HUES64 (cell line): ENCODE measurements around the gene MEGF11.

Source experiments
- H3K27ac ChIP-seq: 2 replicates; pipeline ENCODE4 v1.7.0; 2013; ENCODE audit warnings: low read depth, low read length, inconsistent platforms
- H3K27me3 ChIP-seq: 2 replicates; pipeline ENCODE4 v1.6.1; 2013; ENCODE audit warnings: mild to moderate bottlenecking, low read length; ENCODE audit not compliant: insufficient read depth
- H3K36me3 ChIP-seq: 2 replicates; pipeline ENCODE4 v1.6.1; 2013; ENCODE audit warnings: mild to moderate bottlenecking, low read length; ENCODE audit not compliant: insufficient read depth
- H3K4me1 ChIP-seq: 2 replicates; pipeline ENCODE4 v1.6.1; 2013; ENCODE audit warnings: mild to moderate bottlenecking, low read length, moderate library complexity; ENCODE audit not compliant: insufficient read depth
- H3K4me3 ChIP-seq: 2 replicates; pipeline ENCODE4 v1.5.1; 2013; ENCODE audit warnings: mild to moderate bottlenecking, low read length, moderate library complexity
- H3K9ac ChIP-seq: 2 replicates; pipeline ENCODE4 v1.6.1; 2013; ENCODE audit warnings: mild to moderate bottlenecking, low read depth, low read length
- H3K9me3 ChIP-seq: 2 replicates; pipeline ENCODE4 v1.6.1; 2013; ENCODE audit warnings: low read depth, low read length; ENCODE audit not compliant: insufficient read depth
- WGBS: fragments of 150-250, 120-280 bp; methylation state at CpG from one replicate; pipeline ENCODE4 v1.1.7; 2013; ENCODE audit warnings: missing lambda C conversion rate; 5-methylcytosine and 5-hydroxymethylcytosine counted together

Gene MEGF11

GRCh38 chr15:66211670-66212562 lies 41.6 kb downstream of the MEGF11 start:
- Histone ChIP-seq H3K4me1 (no peaks in the 10 kb centered on the region), H3K9me3 (no peaks in the 10 kb centered on the region), H3K9ac (no peak overlapping the region), H3K27me3 (no peaks in the 10 kb centered on the region), H3K27ac (no peak overlapping the region), H3K36me3 (no peaks in the 10 kb centered on the region), H3K4me3 (no peak overlapping the region)
- WGBS, result 84% methylated on average over 11 of the region's 11 CpGs

DNA sequence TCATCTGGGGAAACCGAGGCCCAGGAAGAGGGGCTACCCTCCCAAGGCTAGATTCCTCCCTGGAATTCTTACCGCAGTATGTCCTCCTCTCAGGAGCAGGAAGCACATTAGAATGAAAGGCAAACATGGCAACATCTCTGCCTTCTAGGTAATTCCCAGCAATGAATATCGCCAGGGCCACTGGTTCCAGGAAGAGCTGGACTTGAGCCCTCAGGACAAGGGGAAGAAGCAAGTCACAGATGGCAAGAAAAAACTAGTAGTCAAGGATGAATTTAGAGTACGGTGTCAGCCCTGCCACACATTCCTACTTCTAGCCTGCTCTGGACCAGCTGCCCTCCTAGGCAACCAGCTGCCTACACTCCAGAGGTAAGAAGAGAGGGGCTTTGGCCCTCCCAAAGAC lies 42.9 kb downstream of the MEGF11 start:
- WGBS, result 97% methylated on average over 4 of the region's 4 CpGs
- H3K27ac ChIP-seq, result no peak overlapping the region
- H3K9me3 ChIP-seq, result no peaks in the 10 kb centered on the region
- no peaks in the 10 kb centered on the region for H3K4me1 ChIP-seq
- H3K36me3 ChIP-seq, result no peaks in the 10 kb centered on the region
- no peak overlapping the region for H3K4me3 ChIP-seq
- no peak overlapping the region for H3K9ac ChIP-seq
- H3K27me3 ChIP-seq, result no peaks in the 10 kb centered on the region

GRCh38 chr15:66198757-66199156 lies 54.8 kb downstream of the MEGF11 start:
- Histone ChIP-seq H3K9me3 (no peaks in the 10 kb centered on the region), H3K36me3 (no peaks in the 10 kb centered on the region), H3K4me3 (no peak overlapping the region), H3K27ac (no peak overlapping the region), H3K27me3 (no peaks in the 10 kb centered on the region), H3K4me1 (no peaks in the 10 kb centered on the region), H3K9ac (no peak overlapping the region)
- WGBS, result 90% methylated on average over 2 of the region's 2 CpGs

DNA sequence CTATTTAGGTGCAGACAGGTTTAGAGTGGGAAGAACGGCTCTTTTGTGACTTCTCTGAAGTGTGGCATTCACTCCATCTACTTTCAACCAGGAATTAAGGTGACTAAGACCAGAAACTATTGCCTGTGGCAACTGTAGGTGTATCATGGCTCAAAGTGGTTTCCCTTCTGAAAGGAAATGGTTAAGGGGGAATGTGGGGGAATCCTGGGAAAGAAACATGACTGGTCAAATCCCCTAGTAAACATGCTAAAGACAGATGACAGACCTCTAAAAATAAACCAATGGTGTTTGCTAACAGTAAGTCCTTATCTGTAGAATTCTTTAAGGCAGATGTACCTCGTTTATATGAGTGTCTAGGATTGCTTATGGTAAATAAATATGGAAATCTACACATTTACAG lies 56.9 kb downstream of the MEGF11 start:
- no peak overlapping the region for H3K4me3 ChIP-seq
- no peaks in the 10 kb centered on the region for H3K9me3 ChIP-seq
- no peak overlapping the region for H3K27ac ChIP-seq
- WGBS, result no CpG with 5 or more reads among the region's 2 CpGs
- no peaks in the 10 kb centered on the region for H3K27me3 ChIP-seq
- H3K9ac ChIP-seq, result no peak overlapping the region
- H3K36me3 ChIP-seq, result no peaks in the 10 kb centered on the region
- H3K4me1 ChIP-seq, result no peaks in the 10 kb centered on the region

DNA sequence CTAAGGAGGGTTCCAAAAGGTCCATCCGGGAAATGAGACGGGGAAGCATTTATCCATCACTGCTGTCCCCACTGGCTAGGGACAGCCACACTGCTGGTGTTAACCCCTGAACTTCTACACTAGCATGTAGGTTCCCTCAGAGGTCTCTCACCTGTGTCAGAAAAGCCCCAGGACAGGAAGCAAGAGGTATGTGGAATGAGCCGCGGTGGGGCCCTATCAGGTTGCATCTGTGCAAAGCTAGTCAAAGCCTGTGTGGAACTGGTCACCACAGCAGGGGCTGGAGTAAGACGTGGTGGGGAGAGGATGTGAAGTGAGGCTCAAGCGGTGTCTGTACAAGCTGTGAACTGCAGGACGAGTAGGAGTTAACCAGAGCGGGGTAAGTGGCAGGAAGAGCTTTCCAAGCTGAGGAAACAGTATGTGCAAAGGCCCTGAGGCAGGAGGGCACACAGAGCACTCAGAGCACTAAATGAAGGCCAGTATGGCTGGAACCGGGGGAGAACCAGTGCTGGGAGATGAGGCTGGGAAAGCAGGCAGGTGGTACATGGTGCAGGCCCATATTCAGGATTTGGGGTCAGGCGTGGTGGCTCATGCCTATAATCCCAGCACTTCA lies 57.8 kb downstream of the MEGF11 start:
- H3K9me3 ChIP-seq, result no peaks in the 10 kb centered on the region
- H3K4me3 ChIP-seq, result no peak overlapping the region
- H3K27ac ChIP-seq, result no peak overlapping the region
- H3K36me3 ChIP-seq, result no peaks in the 10 kb centered on the region
- no peak overlapping the region for H3K9ac ChIP-seq
- WGBS, result 88% methylated on average over 10 of the region's 10 CpGs
- peaks cover 5% of the 10 kb centered on the region; the same call in 1 of the 2 replicates for H3K4me1 ChIP-seq
- H3K27me3 ChIP-seq, result no peaks in the 10 kb centered on the region

- Histone ChIP-seq H3K27ac (no peak overlapping the region), H3K36me3 (no peaks in the 10 kb centered on the region), H3K9ac (no peak overlapping the region), H3K9me3 (no peaks in the 10 kb centered on the region), H3K4me3 (no peak overlapping the region), H3K4me1 (peaks cover 5% of the 10 kb centered on the region; the same call in 1 of the 2 replicates), H3K27me3 (no peaks in the 10 kb centered on the region)
- 94% methylated on average over 3 of the region's 3 CpGs for WGBS
Measured at GRCh38 chr15:66193066-66193465, 60.5 kb downstream of the MEGF11 start.

DNA sequence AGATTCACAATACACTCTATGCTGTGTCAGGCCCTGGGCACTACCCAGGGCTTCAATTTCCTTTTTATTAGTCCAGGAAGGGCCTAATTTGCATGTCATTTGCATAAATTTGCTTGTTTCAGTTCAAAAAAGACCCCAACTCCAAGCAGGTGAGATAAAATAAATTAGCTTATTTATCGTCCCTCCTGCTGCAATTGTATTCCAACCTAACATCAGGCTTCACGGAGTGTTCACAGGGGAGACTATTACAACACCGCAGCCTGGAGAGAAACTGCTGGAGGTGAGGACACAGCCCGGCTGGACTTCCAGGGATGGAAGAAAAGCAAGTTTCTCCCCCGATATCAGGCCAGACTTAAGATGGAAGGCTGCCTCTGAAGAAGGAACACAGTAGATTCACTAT lies 62.8 kb downstream of the MEGF11 start:
- no peaks in the 10 kb centered on the region for H3K9me3 ChIP-seq
- no peaks in the 10 kb centered on the region for H3K27me3 ChIP-seq
- no peak overlapping the region for H3K9ac ChIP-seq
- H3K36me3 ChIP-seq, result no peaks in the 10 kb centered on the region
- H3K4me1 ChIP-seq, result peaks cover 10% of the 10 kb centered on the region
- H3K4me3 ChIP-seq, result no peak overlapping the region
- no peak overlapping the region for H3K27ac ChIP-seq
- 71% methylated on average over 5 of the region's 5 CpGs for WGBS

DNA sequence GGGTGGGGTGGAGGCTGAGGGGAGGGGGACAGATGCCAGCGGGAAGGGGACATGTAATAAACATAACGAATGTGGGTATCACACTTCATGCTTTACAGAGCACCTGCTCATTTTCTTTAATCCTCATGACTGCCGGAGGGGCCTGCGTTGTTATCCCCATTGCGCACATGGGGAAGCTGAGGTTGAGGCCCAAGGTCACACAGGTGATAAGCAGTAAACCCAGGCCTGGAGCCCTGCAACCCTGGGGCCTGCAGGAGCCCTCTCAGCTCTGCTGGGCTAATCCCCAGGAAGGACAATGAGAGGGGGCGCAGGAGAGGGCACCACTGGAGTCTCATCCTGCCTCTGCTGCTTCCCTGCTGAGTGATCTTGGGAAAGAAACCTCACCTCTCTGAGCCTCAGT lies 64.3 kb downstream of the MEGF11 start:
- peaks cover 21% of the 10 kb centered on the region for H3K4me1 ChIP-seq
- H3K9me3 ChIP-seq, result no peaks in the 10 kb centered on the region
- H3K27me3 ChIP-seq, result no peaks in the 10 kb centered on the region
- WGBS, result 88% methylated on average over 6 of the region's 6 CpGs
- H3K9ac ChIP-seq, result no peak overlapping the region
- H3K36me3 ChIP-seq, result no peaks in the 10 kb centered on the region
- no peak overlapping the region for H3K27ac ChIP-seq
- no peak overlapping the region for H3K4me3 ChIP-seq

DNA sequence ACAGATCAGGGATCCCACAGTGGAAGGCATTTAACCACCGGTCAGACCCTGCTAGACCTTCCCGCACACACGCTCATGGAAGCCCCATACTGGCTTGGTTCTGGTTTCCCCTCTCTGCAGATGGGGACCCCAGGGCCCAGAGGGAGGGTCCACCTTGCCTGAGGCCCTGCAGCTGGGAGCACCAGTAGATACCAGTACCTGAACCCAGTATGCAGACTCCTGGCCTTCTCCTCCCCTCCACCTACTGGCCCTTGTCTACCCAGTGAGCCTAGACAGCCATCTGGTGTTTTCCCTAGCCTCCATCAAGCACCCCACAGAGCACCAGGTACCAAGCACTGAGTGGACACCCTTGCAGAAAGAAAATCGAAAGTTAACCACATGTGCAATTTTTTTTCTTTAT lies 65.1 kb downstream of the MEGF11 start:
- no peak overlapping the region for H3K9ac ChIP-seq
- no peaks in the 10 kb centered on the region for H3K36me3 ChIP-seq
- H3K27ac ChIP-seq, result no peak overlapping the region
- WGBS, result 89% methylated on average over 4 of the region's 4 CpGs
- no peaks in the 10 kb centered on the region for H3K27me3 ChIP-seq
- peaks cover 25% of the 10 kb centered on the region for H3K4me1 ChIP-seq
- no peak overlapping the region for H3K4me3 ChIP-seq
- no peaks in the 10 kb centered on the region for H3K9me3 ChIP-seq

- Histone ChIP-seq H3K4me1 (peaks cover 30% of the 10 kb centered on the region), H3K9me3 (no peaks in the 10 kb centered on the region), H3K4me3 (no peak overlapping the region), H3K27me3 (no peaks in the 10 kb centered on the region), H3K27ac (no peak overlapping the region), H3K9ac (no peak overlapping the region), H3K36me3 (no peaks in the 10 kb centered on the region)
- 88% methylated on average over 6 of the region's 6 CpGs for WGBS
Measured at GRCh38 chr15:66187271-66187670, 66.3 kb downstream of the MEGF11 start.

GRCh38 chr15:66186049-66186825 lies 67.3 kb downstream of the MEGF11 start:
- Histone ChIP-seq H3K9ac (no peak overlapping the region), H3K36me3 (no peaks in the 10 kb centered on the region), H3K27me3 (no peaks in the 10 kb centered on the region), H3K4me3 (no peak overlapping the region), H3K27ac (no peak overlapping the region), H3K9me3 (no peaks in the 10 kb centered on the region), H3K4me1 (peaks cover 38% of the 10 kb centered on the region)
- WGBS, result 75% methylated on average over 7 of the region's 7 CpGs
